HG02885 (cell line): ENCODE data around the gene PLAC9.
A peak's percentile ranks its signal among the peaks of the same experiment; 100 is the strongest.
"Not testable (repeated sequence)": the region's sequence is repeated elsewhere in the genome, so short reads cannot be mapped to it uniquely, and the experiment has no call there.

ENCODE experiments used
- ATAC-seq: cut with Tn5 transposase; IDR thresholded peaks from one replicate; pipeline ENCODE4 v1.9.1; 2021; ENCODE audit warnings: mild to moderate bottlenecking; ENCODE audit not compliant: unreplicated experiment, poor library complexity

The PLAC9 gene

GRCh38 chr10:80137031-80137862 is 4.7 kb downstream of the PLAC9 start:
- ATAC-seq = no peak

- no peak for ATAC-seq
Observed at GRCh38 chr10:80137920-80138319, 5.4 kb downstream of the PLAC9 start.

GRCh38 chr10:80139265-80139664 is 6.7 kb downstream of the PLAC9 start:
- no peak for ATAC-seq

GRCh38 chr10:80140251-80140650 is 7.7 kb downstream of the PLAC9 start:
- ATAC-seq = no peak

- ATAC-seq = no peak
Observed at GRCh38 chr10:80141696-80142460, 9.3 kb downstream of the PLAC9 start.

- peak; percentile 60 for ATAC-seq
Observed at GRCh38 chr10:80144067-80144695, 11.7 kb downstream of the PLAC9 start.

- ATAC-seq = peak; percentile 31
Observed at GRCh38 chr10:80144696-80145131, 12.2 kb downstream of the PLAC9 start.

- not testable (repeated sequence) for ATAC-seq
Observed at GRCh38 chr10:80145406-80146308, 13.1 kb downstream of the PLAC9 start.

GRCh38 chr10:80146918-80147317 is 14.4 kb downstream of the PLAC9 start:
- no peak for ATAC-seq

- no peak for ATAC-seq
Observed at GRCh38 chr10:80148166-80148805, 15.8 kb downstream of the PLAC9 start.

GRCh38 chr10:80149123-80149522 is 16.6 kb downstream of the PLAC9 start:
- ATAC-seq = no peak

- ATAC-seq = no peak
Observed at GRCh38 chr10:80150172-80150571, 17.6 kb downstream of the PLAC9 start.

- ATAC-seq = no peak
Observed at GRCh38 chr10:80152820-80153219, 20.3 kb downstream of the PLAC9 start.

- no peak for ATAC-seq
Observed at GRCh38 chr10:80153460-80153859, 20.9 kb downstream of the PLAC9 start.

- ATAC-seq = no peak
Observed at GRCh38 chr10:80154626-80154977, 22.1 kb downstream of the PLAC9 start.

GRCh38 chr10:80154978-80155695 is 22.6 kb downstream of the PLAC9 start:
- no peak for ATAC-seq

- ATAC-seq = no peak
Observed at GRCh38 chr10:80155696-80156215, 23.2 kb downstream of the PLAC9 start.

GRCh38 chr10:80156216-80156615 is 23.7 kb downstream of the PLAC9 start:
- no peak for ATAC-seq

- ATAC-seq = no peak
Observed at GRCh38 chr10:80157561-80157960, 25.0 kb downstream of the PLAC9 start.
